KBM-7 (cell line): ENCODE data around the gene TMEM132D.

ENCODE experiments used
- DNase-seq: peaks from one replicate; pipeline ENCODE4 v3.0.0-alpha.2; 2015
- in situ Hi-C: fragments of 300-500 bp; cut with MboI; formaldehyde crosslinking; loops from 2 replicates; pipeline ENCODE4 v1.14.3; 2020; ENCODE audit warnings: low sequenced_read_pairs, low pct_unique_long_range_greater_than_20kb, mixed read lengths

TMEM132D gene

GRCh38 chr12:129681151-129681550, 222.7 kb downstream of the TMEM132D start:
- in situ Hi-C loops = no loop called here
- DNase-seq = no peak

- DNase-seq = no peak
- in situ Hi-C loops = no loop called here
These were observed 227.4 kb downstream of the TMEM132D start for GRCh38 chr12:129676411-129676810.

GRCh38 chr12:129675947-129676346, 227.9 kb downstream of the TMEM132D start:
- in situ Hi-C loops = no loop called here
- DNase-seq = no peak

DNA sequence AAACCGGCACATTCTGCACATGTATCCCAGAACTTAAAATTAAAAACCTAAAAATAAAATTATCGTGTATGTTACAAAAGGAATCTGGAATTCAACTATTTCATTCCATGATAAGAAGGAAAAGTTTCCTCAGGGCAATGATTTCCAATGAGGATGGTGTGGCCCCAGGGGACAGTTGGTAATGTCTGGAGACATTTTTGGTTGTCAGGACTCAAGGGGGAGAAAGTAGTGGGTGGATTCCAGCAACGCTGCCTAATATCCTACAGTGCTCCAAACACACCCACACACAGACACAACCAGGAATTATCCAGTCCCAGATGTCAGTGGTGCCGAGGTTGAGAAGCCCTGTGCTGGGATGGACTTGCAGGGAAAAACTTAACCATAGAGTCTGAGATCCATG, 228.3 kb downstream of the TMEM132D start:
- DNase-seq = no peak
- in situ Hi-C loops = no loop called here

GRCh38 chr12:129673806-129674205, 230.0 kb downstream of the TMEM132D start:
- DNase-seq = no peak
- in situ Hi-C loops = no loop called here

DNA sequence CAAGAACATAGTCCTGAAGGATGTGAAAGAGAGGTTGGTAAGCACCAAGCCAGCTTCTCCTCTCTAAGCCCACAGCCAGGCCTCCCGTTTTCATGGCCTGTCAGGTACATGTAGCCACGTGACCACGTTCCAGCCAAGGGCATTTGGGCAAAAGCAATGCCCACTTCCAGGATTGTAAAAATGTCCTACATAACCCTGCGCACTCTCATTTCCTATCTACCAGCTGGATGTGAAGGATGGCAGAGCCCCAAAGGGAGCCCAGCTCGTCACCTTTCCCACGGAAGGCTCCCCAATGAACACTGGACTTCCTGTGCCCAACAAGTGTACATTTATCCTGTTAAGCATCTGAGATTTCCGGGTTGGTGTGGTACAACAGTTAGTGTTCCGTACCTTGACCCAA, 231.7 kb downstream of the TMEM132D start:
- in situ Hi-C loops = no loop called here
- DNase-seq = no peak

GRCh38 chr12:129670256-129670920, 233.4 kb downstream of the TMEM132D start:
- no peak for DNase-seq
- in situ Hi-C loops = no loop called here

GRCh38 chr12:129665414-129665813, 238.4 kb downstream of the TMEM132D start:
- in situ Hi-C loops = no loop called here
- DNase-seq = no peak

DNA sequence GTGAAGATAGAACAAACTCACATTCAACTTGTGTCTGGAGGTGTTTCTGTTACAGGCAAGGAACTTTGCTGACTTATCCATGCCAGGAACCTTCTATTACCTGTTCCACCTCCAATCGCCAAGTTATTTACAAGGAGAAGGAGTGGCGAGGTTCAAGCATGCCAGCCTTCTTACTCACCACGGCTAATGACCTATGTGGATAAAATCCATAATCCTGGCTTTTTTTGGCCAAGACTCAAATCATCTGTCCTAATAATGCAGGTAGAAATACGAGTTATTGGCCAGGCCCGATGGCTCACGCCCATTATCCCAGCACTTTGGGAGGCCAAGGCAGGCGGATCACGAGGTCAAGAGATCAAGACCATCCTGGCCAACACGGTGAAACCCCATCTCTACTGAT, 241.6 kb downstream of the TMEM132D start:
- in situ Hi-C loops = no loop called here
- no peak for DNase-seq

DNA sequence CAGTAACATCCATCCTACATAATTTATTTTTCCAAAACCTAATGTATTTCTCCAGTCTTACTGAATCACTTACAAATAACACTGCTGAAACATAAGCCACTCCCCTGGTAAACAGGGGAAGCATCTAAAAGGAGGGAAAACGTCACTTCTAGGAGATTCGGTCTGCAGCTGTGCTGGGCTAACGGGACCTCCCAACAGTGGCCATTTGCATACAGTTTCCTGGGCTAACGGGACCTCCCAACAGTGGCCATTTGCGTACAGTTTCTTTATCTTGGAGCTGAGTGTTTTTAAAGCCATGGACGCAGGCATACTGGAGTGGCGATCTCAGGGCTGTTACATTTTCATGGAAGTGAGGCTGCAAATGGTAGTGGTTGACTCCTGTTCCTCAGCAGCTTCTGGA, 242.9 kb downstream of the TMEM132D start:
- DNase-seq = no peak
- in situ Hi-C loops = no loop called here

GRCh38 chr12:129659961-129660622, 243.7 kb downstream of the TMEM132D start:
- in situ Hi-C loops = no loop called here
- peak; percentile 55 for DNase-seq

DNA sequence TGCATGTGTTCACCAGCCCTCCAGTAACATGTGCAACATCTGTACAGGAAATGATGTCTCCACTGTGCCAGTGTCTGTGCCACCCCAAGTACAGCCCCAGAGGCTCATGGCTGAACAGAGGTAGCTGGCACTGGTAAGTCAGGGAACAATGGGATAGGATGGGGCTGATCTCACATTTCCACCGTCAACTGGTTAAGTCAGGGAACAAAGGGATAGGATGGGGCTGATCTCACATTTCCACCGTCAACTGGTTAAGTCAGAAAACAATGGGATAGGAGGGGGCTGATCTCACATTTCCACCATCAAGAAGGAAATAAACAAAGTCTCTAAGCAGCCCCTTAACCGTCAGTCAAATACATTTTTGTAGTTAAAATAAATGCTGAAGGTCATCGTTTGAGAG, 246.6 kb downstream of the TMEM132D start:
- in situ Hi-C loops = no loop called here
- no peak for DNase-seq

- in situ Hi-C loops = no loop called here
- DNase-seq = no peak
These were observed 251.9 kb downstream of the TMEM132D start for GRCh38 chr12:129651951-129652350.

DNA sequence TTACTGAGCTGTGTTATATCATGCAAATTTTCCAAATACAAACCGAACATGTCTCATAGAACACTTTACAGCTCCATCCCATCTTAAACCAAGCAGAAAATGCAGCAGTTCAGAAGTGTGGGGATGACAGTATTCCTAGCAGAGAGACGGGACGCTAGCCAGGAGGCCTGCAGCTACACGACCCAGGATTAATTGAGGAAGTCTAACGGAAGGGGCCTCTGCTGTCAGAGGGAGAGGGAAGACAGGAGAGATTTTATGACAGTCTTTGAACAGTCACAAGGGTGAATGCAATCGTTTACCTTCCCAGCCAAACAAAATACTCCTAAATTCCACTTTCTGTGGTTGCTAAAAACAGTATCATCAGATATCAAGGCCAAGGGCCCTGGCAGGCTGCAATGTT, 261.9 kb downstream of the TMEM132D start:
- DNase-seq = no peak
- in situ Hi-C loops = no loop called here

- DNase-seq = no peak
- in situ Hi-C loops = no loop called here
These were observed 268.7 kb downstream of the TMEM132D start for GRCh38 chr12:129635021-129635685.

GRCh38 chr12:129631316-129631715, 272.5 kb downstream of the TMEM132D start:
- in situ Hi-C loops = no loop called here
- DNase-seq = no peak

- no peak for DNase-seq
- in situ Hi-C loops = no loop called here
These were observed 273.9 kb downstream of the TMEM132D start for GRCh38 chr12:129629901-129630300.

- in situ Hi-C loops = no loop called here
- DNase-seq = no peak
These were observed 281.3 kb downstream of the TMEM132D start for GRCh38 chr12:129622566-129622965.

- in situ Hi-C loops = no loop called here
These were observed 284.6 kb downstream of the TMEM132D start for GRCh38 chr12:129619271-129619670.

DNA sequence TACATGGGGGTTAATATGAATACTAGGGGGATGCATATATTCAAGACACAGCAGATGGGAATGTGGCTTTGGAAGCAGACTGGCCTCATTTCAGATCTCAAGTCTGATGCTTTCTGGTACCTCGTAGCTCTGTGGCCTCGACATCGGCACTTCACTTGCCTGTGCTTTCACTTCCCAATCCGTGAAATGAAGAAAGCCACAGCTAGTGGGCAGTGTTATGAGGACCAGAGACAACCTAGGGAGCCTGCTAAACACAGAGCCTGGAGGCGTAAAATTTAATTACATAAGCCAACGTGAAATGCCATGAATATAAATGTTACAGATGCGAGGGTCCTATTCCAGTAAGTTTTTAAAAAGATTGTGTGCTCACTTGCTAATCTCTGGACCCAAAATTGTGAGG, 286.0 kb downstream of the TMEM132D start:
- DNase-seq = no peak

More at GRCh38 chr12:129619271-129619670, 284.6 kb downstream of the TMEM132D start:
- DNase-seq = no peak

More for the DNA sequence above, 286.0 kb downstream of the TMEM132D start:
- in situ Hi-C loops = no loop called here
